Measurements from ENCODE around the gene LRRC63.

Gene LRRC63

GRCh38 chr13:46181840-46182490 is 29.8 kb upstream of the LRRC63 start, which contains the start of gene LCP1:
LCP1 (minus strand) TSS chr13:46182177; CDS start chr13:46159662, 22,515 bp downstream.
- peaks cover 5% of the 10 kb centered on the region for H3K4me1 ChIP-seq (ENCODE audit: control insufficient read depth, insufficient read depth, low read length, unreplicated experiment)
- no peaks in the 10 kb centered on the region for H3K79me2 ChIP-seq (ENCODE audit: control insufficient read depth, insufficient read depth, low read length, unreplicated experiment)
- H3K4me3 ChIP-seq (ENCODE audit: low read depth, low read length), result no peak within 1 kb of the TSS
- H3K36me3 ChIP-seq (ENCODE audit: insufficient read depth, low read length), result no peaks in the 10 kb centered on the region
- H3K27ac ChIP-seq (ENCODE audit: low read depth, low read length), result no peak within 1 kb of the TSS
- no peaks in the 10 kb centered on the region for H3K27me3 ChIP-seq (ENCODE audit: insufficient read depth, low read length)
- no peak within 1 kb of the TSS for H2AFZ ChIP-seq (ENCODE audit: low read length, unreplicated experiment)

- H3K27ac ChIP-seq (ENCODE audit: low read depth, low read length), result no peak overlapping the region
- H3K4me3 ChIP-seq (ENCODE audit: low read depth, low read length), result no peak overlapping the region
- no peaks in the 10 kb centered on the region for H3K79me2 ChIP-seq (ENCODE audit: control insufficient read depth, insufficient read depth, low read length, unreplicated experiment)
- no peak overlapping the region for H2AFZ ChIP-seq (ENCODE audit: low read length, unreplicated experiment)
- no peaks in the 10 kb centered on the region for H3K36me3 ChIP-seq (ENCODE audit: insufficient read depth, low read length)
- no peaks in the 10 kb centered on the region for H3K27me3 ChIP-seq (ENCODE audit: insufficient read depth, low read length)
- H3K4me1 ChIP-seq (ENCODE audit: control insufficient read depth, insufficient read depth, low read length, unreplicated experiment), result peaks cover 5% of the 10 kb centered on the region
Observed at GRCh38 chr13:46182491-46182877, 29.2 kb upstream of the LRRC63 start.

- H3K4me3 ChIP-seq (ENCODE audit: low read depth, low read length), result no peak overlapping the region
- H3K27ac ChIP-seq (ENCODE audit: low read depth, low read length), result no peak overlapping the region
- no peaks in the 10 kb centered on the region for H3K27me3 ChIP-seq (ENCODE audit: insufficient read depth, low read length)
- no peaks in the 10 kb centered on the region for H3K36me3 ChIP-seq (ENCODE audit: insufficient read depth, low read length)
- peaks cover 5% of the 10 kb centered on the region for H3K4me1 ChIP-seq (ENCODE audit: control insufficient read depth, insufficient read depth, low read length, unreplicated experiment)
- no peaks in the 10 kb centered on the region for H3K79me2 ChIP-seq (ENCODE audit: control insufficient read depth, insufficient read depth, low read length, unreplicated experiment)
- H2AFZ ChIP-seq (ENCODE audit: low read length, unreplicated experiment), result no peak overlapping the region
Observed at GRCh38 chr13:46183018-46183946, 28.4 kb upstream of the LRRC63 start.

GRCh38 chr13:46184277-46184699 is 27.4 kb upstream of the LRRC63 start:
- Histone ChIP-seq H3K36me3 (ENCODE audit: insufficient read depth, low read length) (no peaks in the 10 kb centered on the region), H3K4me3 (ENCODE audit: low read depth, low read length) (no peak overlapping the region), H2AFZ (ENCODE audit: low read length, unreplicated experiment) (no peak overlapping the region), H3K27me3 (ENCODE audit: insufficient read depth, low read length) (no peaks in the 10 kb centered on the region), H3K4me1 (ENCODE audit: control insufficient read depth, insufficient read depth, low read length, unreplicated experiment) (peaks cover 5% of the 10 kb centered on the region), H3K27ac (ENCODE audit: low read depth, low read length) (no peak overlapping the region), H3K79me2 (ENCODE audit: control insufficient read depth, insufficient read depth, low read length, unreplicated experiment) (no peaks in the 10 kb centered on the region)

- peaks cover 5% of the 10 kb centered on the region for H3K4me1 ChIP-seq (ENCODE audit: control insufficient read depth, insufficient read depth, low read length, unreplicated experiment)
- no peaks in the 10 kb centered on the region for H3K27me3 ChIP-seq (ENCODE audit: insufficient read depth, low read length)
- no peak overlapping the region for H3K4me3 ChIP-seq (ENCODE audit: low read depth, low read length)
- no peaks in the 10 kb centered on the region for H3K36me3 ChIP-seq (ENCODE audit: insufficient read depth, low read length)
- no peak overlapping the region for H3K27ac ChIP-seq (ENCODE audit: low read depth, low read length)
- H3K79me2 ChIP-seq (ENCODE audit: control insufficient read depth, insufficient read depth, low read length, unreplicated experiment), result no peaks in the 10 kb centered on the region
- no peak overlapping the region for H2AFZ ChIP-seq (ENCODE audit: low read length, unreplicated experiment)
Observed at GRCh38 chr13:46185634-46186033, 26.1 kb upstream of the LRRC63 start.

- H3K36me3 ChIP-seq (ENCODE audit: insufficient read depth, low read length), result no peaks in the 10 kb centered on the region
- H3K79me2 ChIP-seq (ENCODE audit: control insufficient read depth, insufficient read depth, low read length, unreplicated experiment), result no peaks in the 10 kb centered on the region
- no peak overlapping the region for H3K27ac ChIP-seq (ENCODE audit: low read depth, low read length)
- H2AFZ ChIP-seq (ENCODE audit: low read length, unreplicated experiment), result no peak overlapping the region
- no peak overlapping the region for H3K4me3 ChIP-seq (ENCODE audit: low read depth, low read length)
- H3K4me1 ChIP-seq (ENCODE audit: control insufficient read depth, insufficient read depth, low read length, unreplicated experiment), result no peaks in the 10 kb centered on the region
- H3K27me3 ChIP-seq (ENCODE audit: insufficient read depth, low read length), result no peaks in the 10 kb centered on the region
Observed at GRCh38 chr13:46192412-46192811, 19.3 kb upstream of the LRRC63 start.

GRCh38 chr13:46195016-46195415 is 16.7 kb upstream of the LRRC63 start:
- Histone ChIP-seq H3K79me2 (ENCODE audit: control insufficient read depth, insufficient read depth, low read length, unreplicated experiment) (no peaks in the 10 kb centered on the region), H2AFZ (ENCODE audit: low read length, unreplicated experiment) (no peak overlapping the region), H3K4me3 (ENCODE audit: low read depth, low read length) (no peak overlapping the region), H3K4me1 (ENCODE audit: control insufficient read depth, insufficient read depth, low read length, unreplicated experiment) (no peaks in the 10 kb centered on the region), H3K27ac (ENCODE audit: low read depth, low read length) (no peak overlapping the region), H3K36me3 (ENCODE audit: insufficient read depth, low read length) (no peaks in the 10 kb centered on the region), H3K27me3 (ENCODE audit: insufficient read depth, low read length) (no peaks in the 10 kb centered on the region)

GRCh38 chr13:46197299-46198048 is 14.3 kb upstream of the LRRC63 start:
- H3K79me2 ChIP-seq (ENCODE audit: control insufficient read depth, insufficient read depth, low read length, unreplicated experiment), result no peaks in the 10 kb centered on the region
- H3K27me3 ChIP-seq (ENCODE audit: insufficient read depth, low read length), result no peaks in the 10 kb centered on the region
- no peak overlapping the region for H3K27ac ChIP-seq (ENCODE audit: low read depth, low read length)
- H3K4me1 ChIP-seq (ENCODE audit: control insufficient read depth, insufficient read depth, low read length, unreplicated experiment), result no peaks in the 10 kb centered on the region
- no peaks in the 10 kb centered on the region for H3K36me3 ChIP-seq (ENCODE audit: insufficient read depth, low read length)
- H2AFZ ChIP-seq (ENCODE audit: low read length, unreplicated experiment), result no peak overlapping the region
- no peak overlapping the region for H3K4me3 ChIP-seq (ENCODE audit: low read depth, low read length)

GRCh38 chr13:46198696-46199193 is 13.0 kb upstream of the LRRC63 start:
- no peak overlapping the region for H3K4me3 ChIP-seq (ENCODE audit: low read depth, low read length)
- no peaks in the 10 kb centered on the region for H3K79me2 ChIP-seq (ENCODE audit: control insufficient read depth, insufficient read depth, low read length, unreplicated experiment)
- H3K27me3 ChIP-seq (ENCODE audit: insufficient read depth, low read length), result no peaks in the 10 kb centered on the region
- H2AFZ ChIP-seq (ENCODE audit: low read length, unreplicated experiment), result no peak overlapping the region
- H3K36me3 ChIP-seq (ENCODE audit: insufficient read depth, low read length), result no peaks in the 10 kb centered on the region
- no peak overlapping the region for H3K27ac ChIP-seq (ENCODE audit: low read depth, low read length)
- no peaks in the 10 kb centered on the region for H3K4me1 ChIP-seq (ENCODE audit: control insufficient read depth, insufficient read depth, low read length, unreplicated experiment)

- H3K79me2 ChIP-seq (ENCODE audit: control insufficient read depth, insufficient read depth, low read length, unreplicated experiment), result no peaks in the 10 kb centered on the region
- no peak overlapping the region for H3K4me3 ChIP-seq (ENCODE audit: low read depth, low read length)
- H3K36me3 ChIP-seq (ENCODE audit: insufficient read depth, low read length), result no peaks in the 10 kb centered on the region
- no peak overlapping the region for H2AFZ ChIP-seq (ENCODE audit: low read length, unreplicated experiment)
- no peaks in the 10 kb centered on the region for H3K27me3 ChIP-seq (ENCODE audit: insufficient read depth, low read length)
- H3K4me1 ChIP-seq (ENCODE audit: control insufficient read depth, insufficient read depth, low read length, unreplicated experiment), result no peaks in the 10 kb centered on the region
- no peak overlapping the region for H3K27ac ChIP-seq (ENCODE audit: low read depth, low read length)
Observed at GRCh38 chr13:46202188-46202795, 9.4 kb upstream of the LRRC63 start.

Data from ACC112 (cell line).